T-helper 1 cell treated with Interleukin-12 subunit alpha and Interleukin-12 subunit beta and Interleukin-4 antibody, amounts not matched to agents 30 ng/mL and 1 ng/mL, for 36 hours (primary cell): ENCODE data around the gene PRKAB1. TPM values are rescaled to one million over a fixed set of nuclear protein-coding genes. Genes with fewer than 3 reads are reported as not detected.
"Not testable (repeated sequence)": the region's sequence is repeated elsewhere in the genome, so short reads cannot be mapped to it uniquely, and the experiment has no call there.

Experiments
- intact Hi-C: fragments of 100-400 bp; cut with micrococcal nuclease; formaldehyde crosslinking; loops from one replicate; pipeline ENCODE4 v1.15.1; 2024
- total RNA-seq: library from RNA; stranded (reverse); gene quantifications from 2 replicates; pipeline ENCODE4 v1.2.3, GENCODE V29; 2022

The PRKAB1 gene
- total RNA-seq, 1 donor from 2014 or later = 44.0 TPM

DNA sequence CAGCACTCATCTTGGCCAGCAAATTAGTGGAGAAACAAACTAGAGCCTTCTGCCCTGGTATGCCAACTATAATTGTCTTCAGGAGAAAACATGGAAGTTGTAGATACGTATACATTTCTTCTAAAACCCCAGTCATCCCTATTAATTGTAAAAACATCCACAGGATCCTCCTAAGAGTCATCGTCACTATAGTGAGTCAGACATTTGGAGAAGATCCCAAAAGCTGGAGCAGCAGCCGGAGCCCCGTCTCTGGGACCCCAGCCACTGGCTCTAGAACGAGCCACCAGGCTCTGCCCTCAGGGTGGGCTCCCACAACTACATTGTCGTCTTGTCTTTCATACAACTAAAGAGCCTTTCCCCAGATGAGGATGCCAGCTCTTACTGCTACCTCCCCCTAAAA, 15.5 kb downstream of the PRKAB1 start:
- intact Hi-C loops = loop anchor here (2.0 to 5.0 kb wide), 2 partner anchors 15 to 219 kb away; partner anchors contain the start of gene PRKAB1

DNA sequence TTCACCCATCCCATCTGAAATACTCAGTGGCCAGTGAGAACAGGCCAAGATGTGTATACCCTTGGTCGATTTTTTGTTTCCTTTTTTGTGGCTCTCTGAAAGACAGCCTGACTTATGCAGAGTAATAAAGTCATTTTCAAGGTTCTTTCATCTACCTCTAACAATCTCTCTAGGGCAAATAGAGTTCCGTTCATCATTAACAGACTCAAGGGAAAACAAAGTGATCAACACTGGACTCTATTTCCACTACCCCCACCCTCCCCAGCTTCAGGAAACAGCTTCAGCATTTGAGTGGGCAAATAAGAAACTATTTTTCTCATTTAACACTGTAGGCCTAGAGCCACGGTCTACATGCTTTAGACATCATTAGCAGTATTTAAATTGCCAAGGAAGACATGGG, 15.9 kb downstream of the PRKAB1 start:
- intact Hi-C loops = loop anchor here (2.0 to 5.0 kb wide), 2 partner anchors 15 to 218 kb away; partner anchors contain the start of gene PRKAB1

DNA sequence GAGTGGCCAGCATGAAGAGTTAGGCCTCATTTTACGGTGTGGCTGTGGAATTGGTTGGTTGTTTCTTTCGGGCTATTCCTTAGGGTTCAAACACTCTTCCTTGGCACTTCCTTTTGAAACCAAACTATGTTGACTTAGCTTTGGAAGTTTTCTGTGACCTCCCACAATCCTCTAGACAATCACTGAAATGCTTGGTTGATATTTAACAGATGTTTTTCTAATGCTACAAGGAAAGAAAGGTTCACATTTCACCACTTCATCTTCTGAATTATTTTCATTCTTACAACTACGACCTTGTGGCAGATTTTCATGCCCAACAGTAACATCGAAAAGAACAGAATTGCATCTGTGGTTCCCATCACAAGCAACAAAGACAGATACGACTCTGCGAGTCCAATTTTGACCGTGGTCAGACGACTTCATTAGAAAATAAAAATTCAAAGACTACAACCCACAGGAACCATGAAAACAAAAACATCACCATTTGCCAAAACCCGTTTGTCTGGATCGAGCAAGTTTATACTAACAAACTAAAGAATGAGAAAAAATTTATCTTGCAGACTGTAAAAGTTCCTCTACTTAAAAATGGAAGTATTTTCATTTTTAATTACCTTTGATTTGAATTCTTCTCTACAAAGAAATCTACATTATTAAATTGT, 16.9 kb downstream of the PRKAB1 start:
- intact Hi-C loops = loop anchor here (5.0 kb wide), 1 partner anchor 217 kb away; no protein-coding TSS in a partner anchor

DNA sequence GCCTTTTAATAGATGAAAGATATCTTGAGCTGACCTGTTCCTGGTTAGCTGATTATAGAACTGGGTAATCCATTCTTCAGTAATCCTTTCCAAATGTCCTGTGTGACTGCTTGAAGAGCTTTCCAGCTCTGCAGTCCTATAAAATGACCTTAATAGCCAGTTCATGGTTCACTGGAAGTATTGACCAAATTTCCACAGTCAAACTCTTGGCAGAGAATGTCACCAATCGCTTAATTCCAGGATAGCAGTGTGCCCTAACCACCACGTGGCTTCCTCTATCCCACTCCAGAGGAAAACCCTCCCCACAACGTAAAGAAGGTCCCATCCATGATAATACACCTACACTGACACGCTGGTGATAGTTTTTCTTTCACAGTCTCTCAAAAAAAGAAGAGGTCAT, 17.4 kb downstream of the PRKAB1 start:
- intact Hi-C loops = no loop called here

DNA sequence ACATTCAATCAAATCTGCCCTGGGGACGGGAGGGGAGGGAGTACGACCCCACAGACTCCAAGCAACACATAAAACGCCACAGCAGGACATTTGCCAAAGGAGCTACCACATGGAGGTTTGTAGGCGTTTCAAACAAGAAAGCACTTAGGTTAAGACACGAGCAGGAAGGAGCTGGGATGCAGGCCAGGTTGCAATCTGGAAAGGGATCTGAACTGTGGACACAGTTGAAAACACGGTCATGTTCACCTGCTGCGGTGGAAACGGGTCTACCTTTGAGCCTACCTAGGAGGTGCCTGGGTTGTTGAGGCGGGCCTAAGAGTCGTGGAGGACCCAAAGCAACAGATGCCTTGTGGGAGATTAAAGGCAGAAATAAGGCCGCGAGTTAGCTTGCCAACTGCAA, 18.4 kb downstream of the PRKAB1 start:
- intact Hi-C loops = no loop called here

DNA sequence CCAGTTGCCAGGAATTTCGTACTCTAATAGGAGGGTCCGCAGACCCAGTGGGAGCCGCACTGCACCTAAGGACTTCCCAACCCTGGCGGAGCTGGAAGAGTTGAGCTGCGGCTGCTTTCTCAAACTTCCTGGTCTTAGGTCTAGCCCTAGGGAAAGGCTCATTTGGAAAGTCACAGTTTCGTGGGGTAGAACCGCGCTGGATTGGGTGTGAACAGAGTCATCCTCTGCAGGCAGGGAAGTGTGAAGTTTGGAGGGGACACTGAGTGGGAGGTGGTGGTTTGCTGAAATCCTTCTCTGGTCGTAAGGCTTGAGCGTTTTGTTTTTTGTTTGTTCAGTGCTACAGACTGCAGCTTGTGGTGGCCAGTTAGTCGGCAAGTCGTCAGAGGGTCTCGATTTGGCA, 18.8 kb downstream of the PRKAB1 start:
- intact Hi-C loops = no loop called here

DNA sequence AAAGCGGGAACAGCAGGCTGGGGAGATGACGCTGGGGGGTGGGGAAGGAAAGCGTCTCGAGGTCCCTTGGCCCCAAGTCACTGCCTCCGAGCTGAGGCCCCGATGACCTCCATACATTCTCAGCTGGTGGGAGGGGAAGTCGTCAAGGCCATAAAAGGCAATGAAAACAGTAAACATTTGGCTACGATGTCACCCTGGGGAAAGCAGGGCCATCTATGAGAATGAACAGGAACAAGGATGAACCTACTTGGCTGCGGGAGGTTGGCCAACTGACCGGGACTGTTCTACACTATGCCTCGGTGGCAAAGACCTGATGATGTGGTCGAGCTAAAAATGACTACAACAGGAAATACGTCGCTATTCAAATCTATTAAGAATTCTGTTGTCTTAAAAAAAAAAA, 19.5 kb downstream of the PRKAB1 start:
- intact Hi-C loops = no loop called here

DNA sequence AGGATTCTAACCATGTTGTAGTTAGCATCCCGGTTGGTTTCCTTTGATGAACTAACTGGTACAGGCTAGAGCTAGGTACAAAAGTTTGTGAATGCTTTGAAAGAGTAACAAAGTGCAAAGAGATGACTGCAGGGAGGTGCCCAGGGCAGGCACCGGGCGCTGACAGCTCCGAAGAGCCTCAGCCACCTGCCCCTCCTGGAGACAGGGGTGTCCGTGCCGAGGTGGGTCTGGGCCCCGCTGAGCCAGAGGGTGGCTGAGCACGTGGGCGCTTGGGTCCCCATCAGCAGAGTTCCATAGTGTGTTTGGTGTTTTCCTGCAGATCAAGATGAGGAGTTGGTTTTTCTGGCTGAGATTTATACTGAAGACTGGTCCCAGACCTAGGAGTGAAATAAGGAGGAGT, 19.9 kb downstream of the PRKAB1 start:
- intact Hi-C loops = no loop called here

DNA sequence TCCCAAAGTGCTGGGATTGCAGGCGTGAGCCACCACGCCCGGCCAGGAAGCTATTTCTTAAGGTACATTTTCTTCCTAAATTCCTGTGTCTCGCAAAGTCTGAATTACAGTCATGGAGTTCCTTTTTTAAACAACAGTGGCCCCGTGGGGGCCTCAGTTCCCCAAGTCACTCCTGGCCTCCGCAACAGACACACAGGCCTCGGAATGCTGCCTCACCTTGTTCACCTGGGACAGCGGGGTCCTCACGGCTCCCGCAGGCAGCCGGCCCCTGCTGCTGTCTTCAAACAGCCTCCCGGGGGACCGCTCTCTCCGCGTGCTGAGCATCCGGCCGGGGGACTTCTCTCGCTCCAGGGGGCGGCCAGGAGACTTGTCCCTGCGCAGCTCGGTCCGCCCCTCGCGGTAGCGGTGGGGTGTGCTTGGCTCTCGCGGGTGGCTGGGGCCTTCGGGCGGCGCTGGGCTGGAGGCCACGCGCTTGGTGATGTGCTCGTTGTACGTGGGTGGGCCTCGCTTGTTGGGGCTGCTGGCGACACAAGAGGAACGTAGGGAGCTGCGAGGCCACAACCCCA, 22.1 kb downstream of the PRKAB1 start:
- intact Hi-C loops = no loop called here

DNA sequence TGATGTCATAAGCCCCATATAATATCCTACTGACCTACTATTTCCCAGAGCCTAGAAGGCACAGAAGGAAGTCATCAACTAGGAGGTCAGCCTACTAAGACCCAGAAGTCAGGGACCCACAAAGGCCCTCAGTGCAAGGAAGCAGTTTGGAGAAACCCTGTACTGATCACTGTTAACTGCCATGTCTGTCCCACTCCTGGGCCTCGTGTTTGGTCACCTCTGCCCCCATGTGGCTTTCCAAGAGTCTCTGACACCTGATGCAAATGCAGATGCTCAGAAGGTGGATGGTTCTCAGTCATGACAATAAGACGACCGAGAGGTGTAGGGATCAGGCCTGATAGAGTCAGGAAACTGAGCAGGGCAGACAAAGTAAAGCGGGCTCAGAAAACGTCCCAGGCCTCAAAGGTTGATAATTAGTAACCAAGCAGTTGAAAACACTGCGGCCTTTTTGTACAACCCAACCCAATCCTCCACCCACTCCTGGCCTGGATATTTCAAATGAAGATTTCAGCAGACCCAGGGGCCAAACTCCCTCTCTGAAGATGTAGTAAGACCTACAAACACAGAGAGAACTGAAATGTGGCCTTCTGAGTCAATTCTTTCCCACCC, 23.4 kb downstream of the PRKAB1 start:
- intact Hi-C loops = no loop called here

DNA sequence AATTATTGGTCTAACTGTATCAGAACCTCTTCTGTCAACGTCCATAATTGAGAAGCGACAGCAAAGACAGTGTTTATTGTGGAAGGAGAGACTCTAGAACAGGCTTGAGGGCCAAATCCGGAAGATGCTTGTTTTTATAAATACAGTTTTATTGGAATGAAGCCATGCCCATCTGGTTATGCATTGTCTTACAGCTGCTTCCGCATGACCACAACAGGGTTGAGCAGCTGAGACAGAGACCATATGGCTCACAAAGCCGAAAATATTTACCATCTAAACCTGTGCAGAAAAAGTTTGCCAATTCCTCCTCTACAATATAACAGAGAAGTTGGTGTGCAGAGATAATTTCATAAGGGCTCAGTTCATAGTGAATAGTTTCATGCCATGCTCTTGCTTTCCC, 24.5 kb downstream of the PRKAB1 start:
- intact Hi-C loops = no loop called here

DNA sequence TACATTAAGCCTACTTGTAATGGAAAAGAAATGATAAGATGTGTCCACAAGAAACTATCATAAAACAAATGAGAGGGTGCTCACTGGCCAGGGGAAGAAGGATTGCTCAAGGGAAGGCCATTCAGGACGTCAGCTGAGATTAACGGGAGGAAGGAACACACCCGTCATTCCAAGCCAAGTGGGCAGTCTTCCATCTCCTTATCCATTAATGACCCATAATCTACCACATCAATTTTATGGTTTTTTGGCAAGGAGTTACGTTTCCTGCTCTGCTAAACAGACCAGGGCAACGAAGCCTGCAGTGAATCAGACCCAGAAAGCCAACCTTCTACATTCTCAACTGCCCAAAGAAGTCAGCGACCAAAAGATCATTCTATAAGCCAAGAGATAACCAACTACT, 25.1 kb downstream of the PRKAB1 start:
- intact Hi-C loops = no loop called here

DNA sequence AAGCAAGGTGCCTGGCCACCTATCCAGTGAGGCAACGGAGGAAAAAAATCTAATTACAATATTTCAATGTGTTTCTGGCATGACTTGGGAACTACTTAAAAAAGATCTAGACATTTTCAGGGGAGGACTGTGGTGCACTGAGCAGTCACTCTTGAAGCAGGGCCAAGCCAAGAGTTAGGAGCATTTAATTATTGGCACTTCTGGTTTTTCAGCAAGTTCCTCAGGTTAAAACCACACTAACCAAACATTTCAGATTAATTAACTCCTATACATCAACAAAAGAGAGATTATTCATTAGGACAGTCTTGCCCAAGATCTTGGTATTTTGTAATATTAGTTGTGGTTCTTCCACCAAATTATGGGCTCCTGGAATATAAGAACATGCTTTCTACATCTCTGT, 25.6 kb downstream of the PRKAB1 start:
- intact Hi-C loops = no loop called here

DNA sequence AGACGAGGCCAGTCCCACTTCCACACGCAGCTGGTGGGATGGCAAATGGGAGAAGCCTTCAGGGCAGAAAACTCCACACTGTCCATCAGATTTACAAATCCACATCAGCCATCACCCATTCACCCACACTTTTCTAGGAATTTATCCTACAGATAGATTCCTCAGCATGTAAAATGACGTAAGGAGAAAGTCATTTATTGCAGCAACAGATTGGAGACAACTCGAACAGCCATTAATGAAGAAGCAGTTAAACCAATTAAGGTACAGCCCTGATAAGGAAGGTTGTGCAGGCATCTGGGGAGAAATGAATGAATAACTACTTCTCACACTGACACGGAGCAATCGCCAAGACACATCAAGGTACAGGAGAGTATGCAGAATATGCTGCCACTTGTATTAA, 26.2 kb downstream of the PRKAB1 start:
- intact Hi-C loops = no loop called here

DNA sequence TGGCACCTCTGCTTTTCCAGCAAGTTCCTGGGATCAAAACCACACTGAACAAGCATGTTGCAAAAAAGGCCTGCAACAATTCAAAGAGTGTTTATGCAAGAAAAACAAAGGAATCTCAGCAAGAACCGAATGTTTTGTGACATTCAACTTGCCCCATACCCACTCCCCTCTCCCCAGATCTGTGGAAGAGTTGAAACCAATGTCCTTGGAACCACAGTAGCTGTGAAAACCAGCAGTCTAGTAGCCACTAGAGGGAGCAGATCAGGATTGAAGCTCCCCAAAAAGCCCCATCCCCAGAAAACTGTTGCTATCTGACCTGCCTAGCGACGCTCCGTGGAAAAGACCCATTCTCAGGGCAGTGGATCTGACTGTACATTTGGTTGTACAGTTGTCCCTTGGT, 27.1 kb downstream of the PRKAB1 start:
- intact Hi-C loops = loop anchor here (1.0 kb wide), 1 partner anchor 207 kb away; no protein-coding TSS in a partner anchor

DNA sequence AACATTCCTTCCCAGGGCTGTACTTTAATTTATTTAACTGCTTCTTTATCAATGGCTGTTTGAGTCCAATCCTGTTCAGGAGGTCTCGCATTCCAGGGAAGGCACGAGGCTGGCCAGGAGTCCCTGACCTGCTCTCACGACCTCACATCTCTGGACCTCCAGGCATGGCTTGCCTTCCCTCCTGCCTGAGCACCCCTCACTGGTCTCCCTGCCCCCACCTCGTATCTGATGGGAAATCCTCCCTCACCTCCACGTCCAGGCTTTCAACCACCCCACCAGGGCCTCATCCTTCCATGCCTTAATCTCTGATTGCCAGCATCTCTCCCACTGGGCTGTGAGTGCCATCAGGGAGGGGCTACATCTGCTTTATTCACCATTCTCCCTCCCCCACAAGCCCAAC, 29.0 kb downstream of the PRKAB1 start:
- intact Hi-C loops = no loop called here

DNA sequence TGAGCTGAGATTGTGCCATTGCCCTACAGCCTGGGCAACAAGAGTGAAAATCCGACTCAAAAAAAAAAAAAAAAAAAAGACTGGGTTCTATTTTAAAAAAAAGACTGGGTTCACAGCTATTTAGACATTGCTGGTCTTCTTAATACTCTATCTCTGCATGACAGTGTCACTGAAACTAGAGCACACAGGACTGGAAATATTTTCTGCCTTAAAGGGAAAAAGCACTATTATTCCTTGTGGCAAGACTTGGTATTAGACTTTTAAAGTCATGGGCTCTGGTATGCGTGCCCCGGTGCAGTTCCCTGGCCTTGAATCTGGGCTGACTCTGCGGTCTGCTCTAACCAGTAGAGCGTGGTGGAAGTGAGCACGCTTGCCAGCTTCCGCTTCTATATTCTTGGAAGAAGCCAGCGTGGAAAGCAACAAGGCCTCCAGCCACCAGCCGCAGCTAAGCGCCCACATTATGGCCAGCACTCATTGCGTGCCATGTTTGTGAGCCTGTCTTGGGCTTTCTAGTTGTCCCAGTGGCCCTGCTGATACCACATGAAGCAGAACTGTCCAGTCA, 31.3 kb downstream of the PRKAB1 start:
- intact Hi-C loops = no loop called here

DNA sequence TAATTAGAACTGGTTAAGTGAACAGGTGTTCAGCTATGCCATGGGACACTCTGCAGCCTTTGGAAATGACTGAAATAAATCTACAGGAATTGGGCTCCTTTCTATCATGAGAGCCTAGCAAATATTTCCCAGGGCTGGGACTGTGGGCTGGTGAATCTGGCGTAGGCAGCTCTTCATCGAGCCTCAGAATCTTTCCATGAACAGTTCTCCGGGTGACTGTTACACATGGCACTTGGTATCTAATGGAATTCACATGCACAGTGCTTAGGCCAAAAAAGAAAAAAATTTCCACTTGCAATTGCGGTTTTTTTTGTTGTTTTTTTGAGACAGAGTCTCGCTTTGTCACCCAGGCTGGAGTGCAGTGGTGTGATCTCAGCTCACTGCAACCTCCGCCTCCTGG, 32.1 kb downstream of the PRKAB1 start:
- intact Hi-C loops = no loop called here

DNA sequence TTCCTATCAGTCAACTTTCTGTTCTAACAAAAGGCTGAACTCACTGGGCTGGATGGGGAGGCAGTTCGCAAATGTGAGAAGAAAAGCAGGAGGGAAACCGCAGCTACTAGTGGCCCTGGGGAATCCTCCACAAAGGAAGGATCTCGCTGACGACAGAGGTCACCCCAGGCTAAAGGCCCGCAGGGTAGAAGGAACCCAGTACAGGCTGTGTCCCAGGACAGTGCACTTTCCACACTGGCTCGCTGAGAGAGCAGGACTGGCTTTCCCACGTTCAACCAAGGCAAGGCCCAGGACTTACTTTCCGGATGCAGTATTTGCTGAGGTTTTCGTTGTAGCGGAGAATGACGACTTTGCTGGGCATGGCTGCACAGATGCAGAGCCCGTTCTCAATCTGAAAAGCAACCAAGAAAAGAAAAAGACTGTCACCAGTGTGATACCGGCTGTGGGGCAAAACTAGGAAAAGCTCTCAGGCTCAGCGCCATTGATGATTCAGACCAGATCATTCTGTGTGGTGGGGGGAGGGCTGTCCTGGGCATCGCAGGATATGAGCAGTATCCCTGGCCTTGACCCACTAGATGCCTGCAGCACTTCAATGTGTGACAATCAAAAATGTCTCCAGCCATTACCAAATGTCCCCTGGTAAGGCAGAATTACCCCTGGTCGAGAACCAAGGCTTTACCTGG, 36.3 kb downstream of the PRKAB1 start:
- intact Hi-C loops = no loop called here

DNA sequence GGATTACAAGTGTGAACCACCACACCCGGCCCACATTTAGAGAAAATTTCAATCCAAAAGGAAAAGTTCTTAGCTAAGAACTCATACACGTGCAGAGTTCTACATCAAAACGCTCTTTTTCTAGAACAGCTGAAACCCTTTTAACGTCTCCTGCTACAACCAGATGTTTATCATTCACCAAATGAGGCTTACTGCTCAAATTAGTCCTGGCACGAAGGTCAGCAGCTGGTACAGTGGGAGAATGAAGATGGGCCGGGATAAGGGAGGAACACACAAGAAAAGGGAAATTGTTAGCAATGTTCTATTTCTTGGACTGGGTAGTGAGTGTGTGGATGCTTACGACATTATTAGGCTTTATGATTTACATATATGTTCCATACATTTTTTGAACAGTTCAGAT, 37.2 kb downstream of the PRKAB1 start:
- intact Hi-C loops = no loop called here

DNA sequence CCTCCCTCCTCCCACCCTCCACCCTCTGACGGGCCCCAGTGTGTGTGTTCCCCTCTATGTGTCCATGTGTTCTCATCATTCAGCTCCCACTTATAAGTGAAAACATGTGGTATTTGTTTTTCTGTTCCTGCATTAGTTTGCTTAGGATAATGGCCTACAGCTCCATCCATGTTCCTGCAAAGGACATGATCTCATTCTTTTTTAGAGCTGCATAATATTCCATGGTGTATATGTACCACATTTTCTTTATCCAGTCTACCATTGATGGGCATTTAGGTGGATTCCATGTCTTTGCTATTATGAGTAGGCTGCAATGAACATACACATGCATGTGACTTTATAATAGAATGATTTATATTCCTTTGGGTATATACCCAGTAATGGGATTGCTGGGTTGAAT, 38.5 kb downstream of the PRKAB1 start:
- intact Hi-C loops = not testable (repeated sequence)

DNA sequence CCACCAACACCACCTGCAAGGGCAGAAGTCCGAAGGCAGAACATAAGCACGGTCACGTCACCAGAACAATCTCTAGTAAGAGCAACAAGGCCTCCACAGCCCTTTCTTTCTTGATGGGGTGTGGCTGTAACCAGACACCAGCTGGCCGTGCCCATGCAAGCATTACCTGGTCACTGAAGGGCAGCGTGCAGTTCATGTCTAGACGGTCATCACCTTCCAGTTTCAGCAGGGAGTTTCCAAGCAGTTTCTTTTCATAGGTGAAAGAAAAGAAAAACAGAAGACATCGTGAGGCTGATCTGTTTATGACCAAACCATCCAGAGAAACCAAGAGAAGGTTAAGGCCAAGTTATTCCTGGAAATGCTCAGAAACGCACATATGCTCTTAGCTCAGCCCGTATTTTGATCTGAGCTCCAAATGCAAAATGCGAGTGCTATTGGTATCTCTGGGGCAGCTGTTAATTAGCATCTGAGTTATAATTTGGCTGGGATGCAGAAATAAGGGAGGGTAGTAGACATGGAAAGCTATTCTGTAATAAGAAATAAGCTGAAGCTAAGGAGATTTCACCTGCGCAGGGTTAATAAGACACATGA, 42.5 kb downstream of the PRKAB1 start:
- intact Hi-C loops = no loop called here
